SK-N-DZ (cell line): ENCODE measurements around the gene RTN4IP1. TPM values are rescaled to one million over a fixed set of nuclear protein-coding genes. Genes with fewer than 3 reads are reported as not detected.

Experiments
- DNase-seq: peaks from one replicate; pipeline ENCODE4 v3.0.0-alpha.2; 2015; ENCODE audit warnings: low spot score
- polyA plus RNA-seq, 2 experiments: library from polyadenylated mRNA; depleted of rRNA; stranded (reverse); fragments of >200 nt; gene quantifications; 2 replicates each; pipeline ENCODE4 v1.2.3, GENCODE V29; 2014

RTN4IP1 gene
- polyA plus RNA-seq (2014; cell fraction: cytosol; rRNA removed) = 10.5 and 14.2 TPM in 2 replicates
- 4.6 and 8.1 TPM in 2 replicates for polyA plus RNA-seq (2014; cell fraction: nucleus; rRNA removed)

DNA sequence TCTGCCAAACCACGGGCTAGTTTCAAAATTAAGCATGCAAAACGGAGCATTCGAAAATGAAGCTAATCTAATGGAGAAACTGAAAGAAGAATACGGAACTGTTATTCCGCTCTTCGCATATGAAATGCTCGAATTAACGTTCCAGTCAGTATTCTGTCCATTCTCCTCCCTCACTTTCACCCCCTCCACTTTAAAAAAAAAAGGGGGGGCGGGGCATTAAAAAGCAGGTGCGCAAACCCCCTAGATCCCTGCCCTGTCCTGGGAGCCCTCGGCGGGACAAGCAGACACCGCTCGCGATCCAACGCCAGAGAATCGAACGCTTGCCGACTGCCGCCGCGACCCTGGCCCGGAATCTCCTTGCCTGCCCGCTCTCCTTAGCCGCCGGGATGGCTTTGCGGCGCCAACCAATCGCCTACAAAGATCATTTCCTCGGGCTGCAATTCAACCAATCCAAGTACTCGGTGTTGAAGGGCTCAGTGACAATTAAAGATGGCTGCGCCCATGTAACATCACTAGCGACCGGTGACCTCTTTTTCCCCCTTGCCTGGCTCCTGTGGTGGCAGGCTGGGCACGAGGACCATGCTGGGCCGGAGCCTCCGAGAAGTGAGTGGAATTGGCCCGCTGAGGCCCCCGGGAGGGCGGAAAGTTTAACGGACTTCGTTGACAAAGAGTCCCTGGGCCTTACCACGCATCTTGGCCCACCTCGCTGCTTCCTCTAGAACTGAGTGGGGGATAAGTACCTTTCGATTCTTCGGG, at the start of gene RTN4IP1, which contains the start of gene QRSL1:
RTN4IP1 (minus strand) TSS at position 396 of the 756 bp plus-strand sequence. CDS start 477 bp downstream, outside the sequence.
QRSL1 (plus strand) TSS at position 476 of the 756 bp plus-strand sequence; CDS start at position 580, 104 bp downstream.
- peak; percentile 95 for DNase-seq

DNA sequence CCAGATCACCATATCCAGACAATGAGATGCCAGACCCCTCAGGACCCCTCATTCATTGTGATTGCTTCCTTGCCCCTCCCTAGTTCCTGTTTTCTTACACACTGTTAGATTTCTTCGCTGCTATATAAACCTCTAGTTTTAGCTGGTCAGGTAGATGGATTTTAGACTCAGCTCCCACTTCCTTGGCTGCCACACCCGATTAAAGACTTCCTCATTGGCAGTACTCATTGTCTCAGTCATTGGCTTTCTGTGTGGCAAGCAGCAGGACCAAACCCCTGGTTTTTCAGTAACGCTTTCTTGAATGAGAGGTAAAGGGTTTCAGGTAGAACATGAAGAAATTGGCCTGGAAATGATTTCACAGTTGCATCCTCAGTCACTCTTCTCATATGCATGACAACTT, 48.0 kb upstream of the RTN4IP1 start:
- no peak for DNase-seq

DNA sequence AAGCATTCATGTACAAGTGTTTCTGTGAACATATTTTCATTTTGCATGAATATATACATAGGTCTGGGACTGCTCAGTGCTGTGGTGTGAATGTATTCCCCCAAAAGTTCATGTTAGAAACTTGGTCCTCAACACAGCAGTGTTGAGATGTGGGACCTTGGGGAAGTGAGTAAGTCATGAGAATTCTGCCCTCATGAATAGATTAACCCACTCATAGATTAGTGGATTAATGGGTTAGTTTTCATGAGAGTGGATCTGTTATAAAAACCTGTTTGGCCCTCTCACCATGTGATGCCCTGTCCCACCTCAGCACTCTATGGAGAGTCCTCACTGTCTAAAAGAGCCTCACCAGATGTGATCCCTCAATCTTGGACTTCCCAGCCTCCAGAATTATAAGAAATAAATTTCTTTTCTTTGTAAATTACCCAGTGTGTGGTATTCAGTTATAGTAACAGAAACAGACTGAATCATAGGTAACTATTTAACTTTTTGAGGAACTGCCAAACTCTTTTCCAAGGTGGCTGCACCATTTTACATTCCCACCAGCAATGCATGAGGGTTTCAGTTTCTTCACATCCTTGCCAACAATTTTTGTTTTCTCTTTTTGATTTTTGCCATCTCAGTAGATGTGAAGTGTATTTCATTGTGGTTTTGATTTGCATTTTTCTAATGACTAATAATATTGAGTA, 45.4 kb upstream of the RTN4IP1 start:
- DNase-seq = no peak

DNA sequence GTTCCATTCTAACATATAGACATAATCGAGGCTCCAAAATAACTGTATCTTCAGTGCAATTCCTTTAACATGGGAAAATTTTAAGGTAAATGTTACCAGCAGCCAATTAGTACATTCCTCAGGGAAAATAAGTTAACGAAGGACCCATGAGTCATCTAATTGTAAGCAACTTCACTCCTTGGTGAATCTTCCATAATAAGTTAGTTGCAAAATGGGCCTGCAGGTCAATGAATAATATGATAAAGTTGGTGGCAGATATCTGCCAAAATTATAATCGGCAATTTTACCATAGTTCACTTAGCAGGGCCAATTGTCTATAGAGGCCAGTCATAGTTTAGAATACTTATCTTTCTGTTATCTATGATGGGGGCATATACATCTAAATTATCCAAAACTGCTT, 42.4 kb upstream of the RTN4IP1 start:
- DNase-seq = no peak

DNA sequence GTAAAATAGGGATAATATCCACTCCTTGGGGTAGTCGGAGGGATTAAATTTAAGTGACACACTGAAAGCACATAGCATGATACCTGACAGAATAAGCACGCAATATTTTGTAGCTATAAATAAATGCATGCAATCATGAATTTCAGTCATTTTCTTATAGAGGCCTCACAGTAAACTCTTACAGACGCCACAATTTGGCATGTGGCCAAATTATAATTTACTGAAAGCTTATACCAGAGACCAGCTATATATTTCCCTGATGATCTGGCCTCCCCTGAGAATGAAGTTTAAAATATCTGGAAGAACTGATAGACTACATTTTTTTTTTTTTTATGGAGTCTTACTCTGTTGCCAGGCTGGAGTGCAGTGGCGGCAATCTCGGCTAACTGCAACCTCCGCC, 40.9 kb upstream of the RTN4IP1 start:
- no peak for DNase-seq

- no peak for DNase-seq
Observed at GRCh38 chr6:106667022-106667402, 37.7 kb upstream of the RTN4IP1 start.

GRCh38 chr6:106666282-106667021, 37.2 kb upstream of the RTN4IP1 start:
- no peak for DNase-seq

GRCh38 chr6:106662458-106662857, 33.2 kb upstream of the RTN4IP1 start:
- no peak for DNase-seq

GRCh38 chr6:106659859-106660258, 30.6 kb upstream of the RTN4IP1 start:
- DNase-seq = no peak

- DNase-seq = no peak
Observed at GRCh38 chr6:106658469-106658868, 29.2 kb upstream of the RTN4IP1 start.

GRCh38 chr6:106648651-106649308, 19.5 kb upstream of the RTN4IP1 start:
- DNase-seq = no peak

DNA sequence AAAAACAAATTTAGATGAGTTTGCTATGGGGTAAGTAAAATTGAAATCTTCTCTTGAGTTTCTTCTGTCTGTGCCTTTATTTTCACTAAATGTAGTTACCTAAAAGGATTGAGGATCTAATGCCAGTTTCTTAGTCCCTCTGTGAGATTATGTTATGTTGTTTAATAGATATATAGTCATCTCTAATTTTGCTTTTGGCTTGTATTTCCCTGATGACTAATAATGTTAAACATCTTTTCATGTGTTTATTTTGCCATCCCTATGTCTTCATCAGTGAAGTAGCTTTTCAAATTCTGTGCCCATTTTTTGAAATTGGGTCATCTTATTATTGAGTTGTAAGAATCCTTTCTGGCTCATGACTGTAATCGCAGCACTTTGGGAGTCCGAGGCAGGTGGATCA, 13.8 kb upstream of the RTN4IP1 start:
- no peak for DNase-seq

GRCh38 chr6:106642476-106642875, 13.2 kb upstream of the RTN4IP1 start:
- DNase-seq = no peak

DNA sequence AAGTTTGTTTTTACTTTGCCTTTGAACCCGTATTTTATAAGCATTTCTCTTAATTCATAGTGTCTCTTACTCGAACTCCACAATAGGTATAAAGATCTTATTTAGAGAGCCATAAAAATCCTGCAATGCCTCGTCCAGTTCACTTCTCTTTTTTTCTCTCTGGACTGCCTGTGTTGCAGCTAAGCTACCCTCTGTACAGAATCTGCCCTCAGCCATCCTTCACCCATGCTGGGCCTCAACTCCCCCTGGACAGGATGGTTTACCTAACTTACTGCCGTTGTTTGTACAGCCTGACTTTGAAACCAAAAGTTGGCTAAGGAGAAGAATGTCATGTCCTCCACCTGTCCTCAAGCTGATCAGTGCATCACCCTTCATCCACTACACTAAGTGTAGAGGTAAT, 10.5 kb upstream of the RTN4IP1 start:
- no peak for DNase-seq

GRCh38 chr6:106637717-106638341, 8.5 kb upstream of the RTN4IP1 start:
- DNase-seq = no peak

DNA sequence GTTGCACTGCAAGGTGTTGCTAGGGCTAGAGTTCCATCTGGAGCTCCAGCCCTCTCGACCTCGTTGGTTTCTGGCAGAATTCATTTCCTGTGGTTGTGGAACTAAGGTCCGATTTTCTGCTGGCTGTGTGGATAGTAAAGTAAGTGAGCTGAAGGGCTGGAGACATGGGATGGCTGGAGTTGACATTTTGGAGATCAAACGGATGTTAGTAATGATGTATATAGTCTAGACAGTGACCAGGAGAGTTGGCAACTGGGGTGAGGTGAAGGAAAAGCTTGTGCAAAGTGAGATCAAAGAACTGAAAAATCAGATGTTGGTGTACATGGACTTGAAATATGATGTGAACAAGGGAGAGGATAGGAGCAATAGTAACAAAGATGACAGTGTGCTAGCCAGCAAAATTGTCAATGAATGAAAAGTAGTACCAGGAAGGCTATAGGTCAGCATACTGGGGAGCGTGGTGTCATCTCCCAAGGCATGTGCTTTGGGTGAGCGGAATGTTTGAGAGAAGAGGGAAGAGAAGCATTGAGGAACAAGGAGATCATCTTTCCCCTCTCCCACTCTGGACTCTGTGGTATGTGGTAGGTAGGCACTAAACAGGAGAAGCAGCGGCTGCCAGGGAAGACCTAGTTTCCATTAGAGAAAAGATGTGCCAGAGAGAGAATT, 7.9 kb upstream of the RTN4IP1 start:
- DNase-seq = no peak

- DNase-seq = no peak
Observed at GRCh38 chr6:106634565-106634964, 5.3 kb upstream of the RTN4IP1 start.

- DNase-seq = no peak
Observed at GRCh38 chr6:106631346-106631745, 2.0 kb upstream of the RTN4IP1 start.

- DNase-seq = no peak
Observed at GRCh38 chr6:106630366-106630765, 1.1 kb upstream of the RTN4IP1 start.

GRCh38 chr6:106629859-106630163, 513 bp upstream of the RTN4IP1 start:
- DNase-seq = no peak

GRCh38 chr6:106628658-106629102, 618 bp downstream of the RTN4IP1 start:
- DNase-seq = peak; percentile 5
